Gastrocnemius medialis (tissue), 4 donors: Measurements from ENCODE around the gene OR11A1. TPM values are rescaled to one million over a fixed set of nuclear protein-coding genes. Genes with fewer than 3 reads are reported as not detected.
"Not testable (repeated sequence)": the region's sequence is repeated elsewhere in the genome, so short reads cannot be mapped to it uniquely, and the experiment has no call there.

Experiments
- ATAC-seq, 2 donors: fragments of 150-250 bp; one replicate each; pipeline ENCODE4 v1.9.1; 2016
- DNase-seq, 2 donors: peaks; one replicate each; pipeline ENCODE4 v3.0.0-alpha.2; 2019
- H3K27ac ChIP-seq, 4 donors: fragments of 200-600 bp; sonication (generic); 1 replicate in 1 of 4; 2 replicates in 3 of 4; pipeline ENCODE4 v1.5.1; 2016 to 2018; ENCODE audit warnings: mild to moderate bottlenecking in 2 of 4, moderate library complexity in 1 of 4
- H3K27me3 ChIP-seq, 3 donors: fragments of 200-600 bp; sonication (generic) in 2 of 3; 1 replicate in 1 of 3; 2 replicates in 2 of 3; pipeline versions ENCODE4 v1.5.1 to v1.6.0; 2016 to 2019; ENCODE audit warnings: mild to moderate bottlenecking in 1 of 3, moderate library complexity in 1 of 3
- H3K36me3 ChIP-seq, 2 donors: fragments of 200-600 bp; sonication (generic) in 1 of 2; one replicate each; pipeline ENCODE4 v1.5.1; 2017 to 2018
- H3K4me1 ChIP-seq, 2 donors: fragments of 200-600 bp; sonication (generic) in 1 of 2; one replicate each; pipeline ENCODE4 v1.5.1; 2016 to 2017; ENCODE audit warnings: mild to moderate bottlenecking in 2 of 2
- H3K4me3 ChIP-seq, 4 donors: fragments of 200-600 bp; sonication (generic) in 3 of 4; 1 replicate in 1 of 4; 2 replicates in 3 of 4; pipeline ENCODE4 v1.5.1; 2016 to 2019; ENCODE audit warnings: mild to moderate bottlenecking in 2 of 4
- H3K9me3 ChIP-seq, 3 donors: fragments of 200-600 bp; sonication (generic) in 2 of 3; 1 replicate in 1 of 3; 2 replicates in 2 of 3; pipeline ENCODE4 v1.5.1; 2016 to 2019
- POLR2A ChIP-seq, 2 donors: fragments of 450-650 bp; IDR thresholded peaks; one replicate each; pipeline ENCODE4 v1.6.1; 2017; ENCODE audit warnings: antibody characterized with exemption in 2 of 2, mild to moderate bottlenecking in 2 of 2, moderate library complexity in 2 of 2
- in situ Hi-C, 4 donors: fragments of 200-750 bp; cut with MboI; loops; one replicate each; pipeline versions ENCODE4 v1.15.0 to v1.8.0; 2017; ENCODE audit warnings: low sequenced_read_pairs in 4 of 4
- intact Hi-C: fragments of 100-400 bp; cut with DNase I; formaldehyde crosslinking; loops from one replicate; pipeline ENCODE4 v1.15.1; 2023; ENCODE audit warnings: low total_unique reads
- total RNA-seq, 4 donors: library from RNA; depleted of rRNA; stranded (reverse); fragments of >200 nt; gene quantifications; one replicate each; pipeline versions ENCODE4 v1.1.0 to v1.2.3, GENCODE V29; 2016
- TF ChIP-seq, protein P1 (sequence below), 5 experiments: fragments of 450-650 bp in 3 of 5; fragments of 200-600 bp in 2 of 5; sonication (generic) in 2 of 5; IDR thresholded peaks in 4 of 5; conservative IDR thresholded peaks in 1 of 5; 1 replicate in 4 of 5; 2 replicates in 1 of 5; pipeline ENCODE4 v1.5.1; 2016 to 2019; ENCODE audit warnings: antibody characterized with exemption in 5 of 5, mild to moderate bottlenecking in 3 of 5, moderate library complexity in 3 of 5

The OR11A1 gene
- total RNA-seq, 4 donors from 2014 or later = not detected

DNA sequence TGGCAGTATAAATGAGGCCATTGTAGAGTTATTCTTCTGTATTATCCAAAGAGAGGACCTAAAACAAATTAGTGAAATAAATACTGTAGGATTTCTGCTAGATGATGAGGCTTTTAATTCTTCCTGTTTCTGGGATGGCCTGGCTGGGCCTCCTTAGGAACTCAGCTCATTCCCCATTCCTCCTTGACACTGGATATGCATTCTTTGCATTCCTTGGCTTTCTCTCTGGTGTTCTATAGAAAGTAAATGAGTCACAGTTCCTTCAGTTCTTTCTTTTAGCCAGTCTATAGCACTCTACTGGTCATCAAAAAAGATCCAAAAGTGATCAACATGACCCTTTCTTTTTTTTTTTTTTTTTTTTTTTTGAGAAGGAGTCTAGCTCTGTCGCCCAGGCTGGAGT, 9.2 kb downstream of the OR11A1 start:
- H3K27ac ChIP-seq = no peak overlapping the region
- no peaks in the 10 kb centered on the region for H3K27me3 ChIP-seq
- no peaks in the 10 kb centered on the region for H3K36me3 ChIP-seq
- no peak overlapping the region for H3K4me3 ChIP-seq
- DNase-seq (no peak), ATAC-seq (no peak)
- H3K9me3 ChIP-seq = no peaks in the 10 kb centered on the region
- no peak for TF ChIP-seq POLR2A (IDR thresholded peaks at IDR 0.05)
- TF ChIP-seq, protein P1, sequence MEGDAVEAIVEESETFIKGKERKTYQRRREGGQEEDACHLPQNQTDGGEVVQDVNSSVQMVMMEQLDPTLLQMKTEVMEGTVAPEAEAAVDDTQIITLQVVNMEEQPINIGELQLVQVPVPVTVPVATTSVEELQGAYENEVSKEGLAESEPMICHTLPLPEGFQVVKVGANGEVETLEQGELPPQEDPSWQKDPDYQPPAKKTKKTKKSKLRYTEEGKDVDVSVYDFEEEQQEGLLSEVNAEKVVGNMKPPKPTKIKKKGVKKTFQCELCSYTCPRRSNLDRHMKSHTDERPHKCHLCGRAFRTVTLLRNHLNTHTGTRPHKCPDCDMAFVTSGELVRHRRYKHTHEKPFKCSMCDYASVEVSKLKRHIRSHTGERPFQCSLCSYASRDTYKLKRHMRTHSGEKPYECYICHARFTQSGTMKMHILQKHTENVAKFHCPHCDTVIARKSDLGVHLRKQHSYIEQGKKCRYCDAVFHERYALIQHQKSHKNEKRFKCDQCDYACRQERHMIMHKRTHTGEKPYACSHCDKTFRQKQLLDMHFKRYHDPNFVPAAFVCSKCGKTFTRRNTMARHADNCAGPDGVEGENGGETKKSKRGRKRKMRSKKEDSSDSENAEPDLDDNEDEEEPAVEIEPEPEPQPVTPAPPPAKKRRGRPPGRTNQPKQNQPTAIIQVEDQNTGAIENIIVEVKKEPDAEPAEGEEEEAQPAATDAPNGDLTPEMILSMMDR (IDR thresholded peaks at IDR 0.05 in 4 of 5, conservative IDR thresholded peaks at IDR 0.05 in 1 of 5) = no peak
- H3K4me1 ChIP-seq = no peaks in the 10 kb centered on the region
- intact Hi-C loops = no loop called here
- in situ Hi-C loops = no loop called here

DNA sequence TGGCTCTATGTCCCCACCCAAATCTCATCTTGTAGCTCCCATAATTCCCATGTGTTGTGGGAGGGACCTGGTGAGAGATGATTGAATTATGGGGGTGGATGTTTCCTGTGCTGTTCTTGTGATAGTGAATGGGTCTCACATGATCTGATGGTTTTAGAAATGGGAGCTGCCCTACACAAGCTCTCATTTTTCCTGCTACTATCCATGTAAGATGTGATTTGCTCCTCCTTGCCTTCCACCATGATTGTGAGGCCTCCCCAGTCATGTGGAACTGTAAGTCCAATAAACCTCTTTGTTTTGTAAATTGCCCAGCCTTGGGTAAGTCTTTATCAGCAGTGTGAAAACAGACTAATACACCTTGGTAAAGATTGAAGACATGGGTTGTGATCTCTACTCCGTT, 12.8 kb downstream of the OR11A1 start:
- ATAC-seq, H3K4me1 ChIP-seq, H3K27me3 ChIP-seq, intact Hi-C loops, H3K27ac ChIP-seq, H3K4me3 ChIP-seq, H3K36me3 ChIP-seq, DNase-seq, H3K9me3 ChIP-seq, in situ Hi-C loops: not testable (repeated sequence)

DNA sequence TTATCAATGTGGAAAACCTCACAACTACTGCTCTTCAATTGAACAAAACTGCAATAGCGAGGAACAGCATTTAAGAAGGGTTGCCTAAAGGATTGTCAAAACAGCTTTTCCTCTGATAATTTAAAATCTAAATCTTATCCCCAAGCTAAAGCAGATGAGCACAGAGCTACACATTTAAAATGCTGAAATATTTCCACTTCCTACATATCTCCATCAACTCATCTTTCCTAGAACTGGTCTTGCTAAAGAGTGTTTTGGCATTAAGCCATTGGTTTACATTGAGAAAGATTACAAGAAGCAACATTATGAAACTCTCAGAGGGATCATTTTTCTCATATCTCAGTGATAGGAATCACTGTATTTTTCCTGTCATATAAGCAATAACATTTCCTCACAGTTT, 14.2 kb downstream of the OR11A1 start:
- H3K9me3 ChIP-seq = no peaks in the 10 kb centered on the region
- no peaks in the 10 kb centered on the region for H3K27me3 ChIP-seq
- no peak overlapping the region for H3K27ac ChIP-seq
- no peaks in the 10 kb centered on the region for H3K36me3 ChIP-seq
- TF ChIP-seq POLR2A (IDR thresholded peaks at IDR 0.05) = no peak
- TF ChIP-seq, protein P1 (IDR thresholded peaks at IDR 0.05 in 4 of 5, conservative IDR thresholded peaks at IDR 0.05 in 1 of 5) = no peak
- H3K4me1 ChIP-seq = no peaks in the 10 kb centered on the region
- intact Hi-C loops = no loop called here
- in situ Hi-C loops = no loop called here
- no peak overlapping the region for H3K4me3 ChIP-seq
- DNase-seq (no peak), ATAC-seq (no peak)

DNA sequence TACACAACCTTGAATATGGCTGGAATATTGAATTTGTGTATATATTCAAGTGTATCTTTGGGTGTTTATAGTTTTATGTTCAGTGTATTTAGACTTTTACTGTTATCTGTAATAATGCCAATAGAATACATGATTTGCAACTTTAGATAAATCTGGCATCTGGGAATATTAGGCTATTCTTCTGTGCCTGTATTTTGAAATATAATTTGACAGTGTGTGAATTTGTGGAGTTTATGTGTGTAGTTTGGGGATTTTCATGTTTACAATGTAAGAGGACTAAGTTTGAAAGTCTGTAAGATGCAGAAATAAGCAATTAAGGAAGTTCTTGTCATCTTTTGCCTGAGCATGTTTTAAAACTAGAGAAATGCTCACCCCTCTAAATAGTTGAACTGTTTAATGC, 17.9 kb downstream of the OR11A1 start, which contains the start of gene OR10C1:
OR10C1 (plus strand) TSS at position 301 of the 400 bp plus-strand sequence. CDS start 710 bp downstream, outside the sequence.
- Histone ChIP-seq H3K36me3 (no peaks in the 10 kb centered on the region), H3K27ac (no peak within 1 kb of the TSS), H3K27me3 (no peaks in the 10 kb centered on the region), H3K9me3 (no peaks in the 10 kb centered on the region), H3K4me1 (no peaks in the 10 kb centered on the region), H3K4me3 (no peak within 1 kb of the TSS)
- DNase-seq = no peak
- in situ Hi-C loops (no loop called here), intact Hi-C loops (no loop called here)
- ATAC-seq = no peak
- no peak for TF ChIP-seq POLR2A (IDR thresholded peaks at IDR 0.05)
- TF ChIP-seq, protein P1 (IDR thresholded peaks at IDR 0.05 in 4 of 5, conservative IDR thresholded peaks at IDR 0.05 in 1 of 5) = no peak

GRCh38 chr6:29436730-29437129, 20.1 kb downstream of the OR11A1 start:
- not testable (repeated sequence) for H3K4me1 ChIP-seq

DNA sequence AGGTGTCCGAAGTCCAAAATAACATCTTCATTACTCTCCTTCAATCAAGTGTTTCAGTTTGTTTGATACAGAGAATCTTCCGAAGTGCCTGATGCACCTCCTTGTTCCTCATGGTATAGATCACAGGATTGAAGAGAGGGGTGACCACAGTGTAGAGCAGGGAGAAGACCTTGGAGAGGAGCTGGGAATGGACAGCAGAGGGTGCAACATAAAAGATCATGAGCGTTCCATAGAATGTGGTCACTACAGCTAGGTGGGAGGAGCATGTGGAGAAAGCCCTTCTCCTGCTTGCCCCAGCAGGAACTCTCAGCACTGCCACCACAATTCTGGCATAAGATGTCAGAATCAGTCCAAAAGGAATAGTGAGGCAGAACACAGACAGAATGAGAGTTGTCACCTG, 30.2 kb downstream of the OR11A1 start:
- H3K27me3 ChIP-seq = no peaks in the 10 kb centered on the region
- DNase-seq (no peak), ATAC-seq (no peak)
- H3K9me3 ChIP-seq = no peaks in the 10 kb centered on the region
- no peak overlapping the region for H3K27ac ChIP-seq
- H3K36me3 ChIP-seq = no peaks in the 10 kb centered on the region
- H3K4me1 ChIP-seq = no peaks in the 10 kb centered on the region
- intact Hi-C loops (no loop called here), in situ Hi-C loops (no loop called here)
- no peak overlapping the region for H3K4me3 ChIP-seq
- TF ChIP-seq POLR2A (IDR thresholded peaks at IDR 0.05) = no peak
- TF ChIP-seq, protein P1 (IDR thresholded peaks at IDR 0.05 in 4 of 5, conservative IDR thresholded peaks at IDR 0.05 in 1 of 5) = no peak

More at GRCh38 chr6:29436730-29437129, 20.1 kb downstream of the OR11A1 start:
- in situ Hi-C loops, H3K36me3 ChIP-seq, DNase-seq, H3K27ac ChIP-seq, intact Hi-C loops, H3K9me3 ChIP-seq, H3K4me3 ChIP-seq, H3K27me3 ChIP-seq, ATAC-seq: not testable (repeated sequence)
